BE2C (cell line): Measurements from ENCODE around the gene PRDM16.
A peak's percentile ranks its signal among the peaks of the same experiment; 100 is the strongest.

ENCODE experiments used
- DNase-seq: peaks from one replicate; pipeline ENCODE4 v3.0.0-alpha.2; 2020
- H3K27me3 ChIP-seq: fragments of 250-450 bp; sonication (Bioruptor Pico); 2 replicates; pipeline ENCODE4 v1.5.1; 2020; ENCODE audit warnings: mild to moderate bottlenecking
- H3K36me3 ChIP-seq: fragments of 250-450 bp; sonication (Bioruptor Pico); 2 replicates; pipeline ENCODE4 v1.5.1; 2020; ENCODE audit warnings: mild to moderate bottlenecking
- H3K4me1 ChIP-seq: fragments of 250-450 bp; sonication (Bioruptor Pico); 2 replicates; pipeline ENCODE4 v1.5.1; 2020
- H3K4me3 ChIP-seq: 2 replicates; pipeline ENCODE4 v1.5.1; 2011; ENCODE audit warnings: low read depth, low read length
- H3K9me3 ChIP-seq: fragments of 250-450 bp; sonication (Bioruptor Pico); 2 replicates; pipeline ENCODE4 v1.5.1; 2020
- TF ChIP-seq, protein P1 (sequence below): IDR thresholded peaks from 2 replicates; pipeline ENCODE4 v1.5.1; 2012; ENCODE audit warnings: mild to moderate bottlenecking, low read depth, low read length

PRDM16 gene

GRCh38 chr1:3465091-3465934 lies 396.3 kb downstream of the PRDM16 start:
- TF ChIP-seq, protein P1, sequence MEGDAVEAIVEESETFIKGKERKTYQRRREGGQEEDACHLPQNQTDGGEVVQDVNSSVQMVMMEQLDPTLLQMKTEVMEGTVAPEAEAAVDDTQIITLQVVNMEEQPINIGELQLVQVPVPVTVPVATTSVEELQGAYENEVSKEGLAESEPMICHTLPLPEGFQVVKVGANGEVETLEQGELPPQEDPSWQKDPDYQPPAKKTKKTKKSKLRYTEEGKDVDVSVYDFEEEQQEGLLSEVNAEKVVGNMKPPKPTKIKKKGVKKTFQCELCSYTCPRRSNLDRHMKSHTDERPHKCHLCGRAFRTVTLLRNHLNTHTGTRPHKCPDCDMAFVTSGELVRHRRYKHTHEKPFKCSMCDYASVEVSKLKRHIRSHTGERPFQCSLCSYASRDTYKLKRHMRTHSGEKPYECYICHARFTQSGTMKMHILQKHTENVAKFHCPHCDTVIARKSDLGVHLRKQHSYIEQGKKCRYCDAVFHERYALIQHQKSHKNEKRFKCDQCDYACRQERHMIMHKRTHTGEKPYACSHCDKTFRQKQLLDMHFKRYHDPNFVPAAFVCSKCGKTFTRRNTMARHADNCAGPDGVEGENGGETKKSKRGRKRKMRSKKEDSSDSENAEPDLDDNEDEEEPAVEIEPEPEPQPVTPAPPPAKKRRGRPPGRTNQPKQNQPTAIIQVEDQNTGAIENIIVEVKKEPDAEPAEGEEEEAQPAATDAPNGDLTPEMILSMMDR: no peak
- no peak overlapping the region for H3K4me3 ChIP-seq
- H3K9me3 ChIP-seq: no peaks in the 10 kb centered on the region
- H3K4me1 ChIP-seq: no peaks in the 10 kb centered on the region
- DNase-seq: peak; percentile 1
- no peaks in the 10 kb centered on the region for H3K36me3 ChIP-seq
- no peaks in the 10 kb centered on the region for H3K27me3 ChIP-seq

GRCh38 chr1:3465935-3466321 lies 396.9 kb downstream of the PRDM16 start:
- no peaks in the 10 kb centered on the region for H3K27me3 ChIP-seq
- no peaks in the 10 kb centered on the region for H3K36me3 ChIP-seq
- no peaks in the 10 kb centered on the region for H3K4me1 ChIP-seq
- no peak overlapping the region for H3K4me3 ChIP-seq
- no peaks in the 10 kb centered on the region for H3K9me3 ChIP-seq
- peak; percentile 0 for DNase-seq
- TF ChIP-seq, protein P1: no peak

- TF ChIP-seq, protein P1: no peak
- H3K27me3 ChIP-seq: no peaks in the 10 kb centered on the region
- H3K4me3 ChIP-seq: no peak overlapping the region
- H3K4me1 ChIP-seq: peaks cover 1% of the 10 kb centered on the region; the same call in 1 of the 2 replicates
- H3K36me3 ChIP-seq: no peaks in the 10 kb centered on the region
- peak; percentile 1 for DNase-seq
- no peaks in the 10 kb centered on the region for H3K9me3 ChIP-seq
Measured at GRCh38 chr1:3466366-3467075, 397.5 kb downstream of the PRDM16 start.

DNA sequence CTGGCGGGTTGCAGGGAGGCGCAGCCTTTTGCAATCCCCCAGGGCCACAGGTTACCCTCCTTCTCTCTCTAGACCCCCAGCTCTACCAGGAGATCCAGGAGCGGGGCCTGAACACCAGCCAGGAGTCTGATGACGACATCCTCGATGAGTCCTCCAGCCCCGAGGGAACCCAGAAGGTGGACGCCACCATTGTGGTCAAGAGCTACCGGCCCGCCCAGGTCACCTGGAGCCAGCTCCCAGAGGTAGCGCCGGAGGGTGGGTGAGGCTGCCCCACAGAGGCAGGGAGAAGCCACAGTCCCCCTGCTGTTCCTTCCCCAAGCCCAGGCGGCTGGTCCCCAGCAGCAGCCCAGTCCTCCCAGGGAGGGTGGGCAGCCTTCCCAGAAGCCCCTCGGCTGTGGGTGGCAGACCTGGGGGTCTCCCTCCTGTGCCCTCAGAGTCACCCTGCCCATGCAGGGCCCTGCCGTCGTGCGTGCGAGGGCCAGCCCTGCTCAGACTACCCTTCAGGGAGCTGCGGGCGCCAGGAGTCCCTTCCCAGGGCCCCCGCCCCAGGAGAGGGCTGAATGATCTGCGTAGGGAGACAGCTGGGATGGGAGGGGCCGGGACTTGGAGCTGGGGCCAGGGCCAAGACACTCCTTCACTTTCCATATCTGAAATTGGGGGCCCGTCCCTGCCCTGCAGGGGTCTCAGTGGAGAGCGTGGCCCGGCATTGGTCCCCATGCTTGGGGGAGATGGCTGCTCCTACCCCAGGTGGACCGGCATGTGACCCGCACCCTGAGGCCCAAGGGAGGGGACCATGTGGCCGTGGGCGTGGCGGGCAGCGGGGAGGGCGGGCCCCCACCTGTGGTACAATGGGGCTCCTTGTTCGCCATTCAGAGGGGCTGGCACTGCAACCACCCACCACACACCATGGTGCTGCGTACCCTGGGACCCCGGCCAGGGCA lies 398.4 kb downstream of the PRDM16 start:
- TF ChIP-seq, protein P1: no peak
- Histone ChIP-seq H3K4me1 (peaks cover 3% of the 10 kb centered on the region; the same call in 1 of the 2 replicates), H3K36me3 (no peaks in the 10 kb centered on the region), H3K4me3 (no peak overlapping the region), H3K27me3 (no peaks in the 10 kb centered on the region), H3K9me3 (no peaks in the 10 kb centered on the region)
- peak; percentile 3 for DNase-seq

DNA sequence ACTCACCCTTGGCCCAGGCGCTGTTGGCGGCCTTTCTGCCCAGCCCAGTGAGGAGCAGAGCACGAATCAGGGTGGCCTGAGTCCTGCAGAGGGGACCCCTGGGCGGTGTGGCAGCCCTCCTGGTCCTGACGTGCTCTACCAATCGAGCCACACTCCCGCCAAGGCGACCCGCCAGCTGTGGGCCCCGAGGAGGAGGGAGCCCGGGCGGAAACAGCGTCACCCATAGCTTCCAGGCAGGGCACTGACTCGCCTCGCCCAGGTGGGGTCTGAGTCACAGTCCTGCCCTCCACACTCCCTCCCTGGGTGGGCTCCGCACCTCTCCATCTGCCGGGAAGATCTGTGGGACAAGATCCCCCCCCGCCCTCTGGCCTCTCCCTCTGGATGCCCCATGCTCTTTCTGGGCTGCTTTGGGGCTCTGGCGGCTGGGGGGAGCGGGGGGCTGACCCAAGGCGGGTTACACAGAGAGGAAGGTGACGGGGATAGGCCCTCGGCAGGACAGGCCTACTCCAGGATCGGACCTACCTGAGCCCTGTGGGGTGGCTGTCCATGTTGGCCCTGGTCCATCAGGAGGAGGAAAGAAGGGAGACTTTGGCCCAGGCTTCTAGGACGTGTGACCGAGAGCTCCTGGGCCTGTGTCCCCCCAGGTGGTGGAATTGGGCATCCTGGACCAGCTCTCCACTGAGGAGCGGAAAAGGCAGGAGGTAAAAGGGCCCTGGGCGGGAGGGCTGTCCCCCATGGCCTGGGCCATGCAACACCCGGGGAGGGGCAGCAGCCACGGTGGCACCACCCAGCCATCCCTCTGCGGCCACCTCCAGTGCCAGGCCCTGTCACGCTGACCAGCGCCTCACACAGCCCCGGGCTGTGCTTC lies 399.5 kb downstream of the PRDM16 start:
- no peaks in the 10 kb centered on the region for H3K36me3 ChIP-seq
- no peak overlapping the region for H3K4me3 ChIP-seq
- H3K27me3 ChIP-seq: no peaks in the 10 kb centered on the region
- H3K4me1 ChIP-seq: peaks cover 3% of the 10 kb centered on the region; the same call in 1 of the 2 replicates
- peak; percentile 2 for DNase-seq
- TF ChIP-seq, protein P1: no peak
- no peaks in the 10 kb centered on the region for H3K9me3 ChIP-seq
